Medulla oblongata (tissue), 1 donor: ENCODE data around the gene C1orf53.
"Not testable (repeated sequence)": the region's sequence is repeated elsewhere in the genome, so short reads cannot be mapped to it uniquely, and the experiment has no call there.

Experiments
- DNase-seq: peaks from one replicate; pipeline ENCODE4 v3.0.0-alpha.2; 2015; ENCODE audit errors: extremely low spot score

C1orf53 gene

GRCh38 chr1:197920414-197921117 is 18.1 kb downstream of the C1orf53 start:
- no peak for DNase-seq

GRCh38 chr1:197921235-197922069 is 19.0 kb downstream of the C1orf53 start:
- DNase-seq: no peak

GRCh38 chr1:197922070-197922390 is 19.6 kb downstream of the C1orf53 start:
- DNase-seq: no peak

GRCh38 chr1:197923038-197923437 is 20.6 kb downstream of the C1orf53 start:
- DNase-seq: no peak

GRCh38 chr1:197924516-197925123 is 22.2 kb downstream of the C1orf53 start:
- peak; percentile 55 for DNase-seq

- DNase-seq: no peak
Measured at GRCh38 chr1:197927908-197928665, 25.7 kb downstream of the C1orf53 start.

GRCh38 chr1:197928849-197929336 is 26.5 kb downstream of the C1orf53 start:
- DNase-seq: no peak

- DNase-seq: no peak
Measured at GRCh38 chr1:197933016-197933415, 30.6 kb downstream of the C1orf53 start.

- DNase-seq: no peak
Measured at GRCh38 chr1:197933647-197934046, 31.2 kb downstream of the C1orf53 start.

- DNase-seq: no peak
Measured at GRCh38 chr1:197937381-197937780, 35.0 kb downstream of the C1orf53 start.

- no peak for DNase-seq
Measured at GRCh38 chr1:197937892-197938291, 35.5 kb downstream of the C1orf53 start.

- not testable (repeated sequence) for DNase-seq
Measured at GRCh38 chr1:197939159-197939980, 36.9 kb downstream of the C1orf53 start.

GRCh38 chr1:197942042-197942441 is 39.6 kb downstream of the C1orf53 start:
- no peak for DNase-seq

GRCh38 chr1:197944485-197944884 is 42.1 kb downstream of the C1orf53 start:
- no peak for DNase-seq

GRCh38 chr1:197948926-197949899 is 46.8 kb downstream of the C1orf53 start:
- no peak for DNase-seq

- no peak for DNase-seq
Measured at GRCh38 chr1:197951089-197951488, 48.7 kb downstream of the C1orf53 start.

- DNase-seq: no peak
Measured at GRCh38 chr1:197951617-197952175, 49.3 kb downstream of the C1orf53 start.

- DNase-seq: not testable (repeated sequence)
Measured at GRCh38 chr1:197953472-197953871, 51.0 kb downstream of the C1orf53 start.

GRCh38 chr1:197954718-197955418 is 52.4 kb downstream of the C1orf53 start:
- no peak for DNase-seq
